GM23338 (cell line): ENCODE data around the gene EZR. TPM values are rescaled to one million over a fixed set of nuclear protein-coding genes. Genes with fewer than 3 reads are reported as not detected.

ENCODE experiments used
- ATAC-seq: fragments of 200-7000 bp; cut with Tn5 transposase; 3 replicates; pipeline ENCODE4 v1.9.1; 2020
- DNase-seq: peaks from one replicate; pipeline ENCODE4 v3.0.0-alpha.2; 2015; ENCODE audit warnings: low spot score
- H2AFZ ChIP-seq: fragments of 200-600 bp; sonication (generic); 2 replicates; pipeline ENCODE4 v1.8.0; 2016; ENCODE audit warnings: antibody characterized with exemption, mild to moderate bottlenecking, moderate library complexity
- H3F3A ChIP-seq: fragments of 200-600 bp; sonication (generic); replicated peaks from 2 replicates; pipeline ENCODE4 v1.8.0; 2017; ENCODE audit warnings: antibody characterized with exemption, mixed run types, low read depth
- H3K27ac ChIP-seq: fragments of 200-600 bp; sonication (generic); 2 replicates; pipeline ENCODE4 v1.6.1; 2016; ENCODE audit warnings: low read depth
- H3K27me3 ChIP-seq: fragments of 200-600 bp; sonication (generic); 2 replicates; pipeline ENCODE4 v1.8.0; 2016; ENCODE audit warnings: mild to moderate bottlenecking, mixed run types, moderate library complexity; ENCODE audit not compliant: insufficient read depth
- H3K36me3 ChIP-seq: fragments of 200-600 bp; sonication (generic); 2 replicates; pipeline ENCODE4 v1.8.0; 2016; ENCODE audit warnings: mild to moderate bottlenecking; ENCODE audit not compliant: insufficient read depth
- H3K4me1 ChIP-seq: fragments of 200-600 bp; sonication (generic); 2 replicates; pipeline ENCODE4 v1.8.0; 2016; ENCODE audit warnings: mild to moderate bottlenecking, moderate library complexity; ENCODE audit not compliant: insufficient read depth
- H3K4me2 ChIP-seq: fragments of 200-600 bp; sonication (generic); 2 replicates; pipeline ENCODE4 v1.7.1; 2017; ENCODE audit warnings: mixed run types
- H3K4me3 ChIP-seq: fragments of 200-600 bp; sonication (generic); 2 replicates; pipeline ENCODE4 v1.6.1; 2016; ENCODE audit warnings: mixed run types
- H3K79me2 ChIP-seq: fragments of 200-600 bp; sonication (generic); replicated peaks from 2 replicates; pipeline ENCODE4 v1.8.0; 2017; ENCODE audit warnings: mild to moderate bottlenecking; ENCODE audit not compliant: insufficient read depth
- H3K9me2 ChIP-seq: fragments of 200-600 bp; sonication (generic); 2 replicates; pipeline ENCODE4 v1.8.0; 2017; ENCODE audit not compliant: insufficient read depth
- H4K20me1 ChIP-seq: fragments of 200-600 bp; sonication (generic); replicated peaks from 2 replicates; pipeline ENCODE4 v1.8.0; 2017; ENCODE audit warnings: mild to moderate bottlenecking; ENCODE audit not compliant: insufficient read depth
- H3K27ac Mint-ChIP-seq: 2 replicates; pipeline ENCODE4 v1.8.0; 2020; ENCODE audit warnings: inconsistent platforms, mild to moderate bottlenecking, moderate library complexity, mixed read lengths
- H3K27me3 Mint-ChIP-seq: 3 replicates; pipeline ENCODE4 v1.8.0; 2022; ENCODE audit warnings: low read depth, mild to moderate bottlenecking, moderate library complexity, mixed read lengths, inconsistent platforms; ENCODE audit not compliant: insufficient read depth, poor library complexity
- H3K36me3 Mint-ChIP-seq: 3 replicates; pipeline ENCODE4 v1.8.0; 2021; ENCODE audit warnings: low read depth, mild to moderate bottlenecking, inconsistent platforms, moderate library complexity, mixed read lengths
- H3K4me1 Mint-ChIP-seq: 3 replicates; pipeline ENCODE4 v1.8.0; 2020; ENCODE audit warnings: mild to moderate bottlenecking, inconsistent platforms, mixed read lengths
- H3K4me3 Mint-ChIP-seq: 3 replicates; pipeline ENCODE4 v1.8.0; 2021; ENCODE audit warnings: moderate library complexity, mild to moderate bottlenecking, inconsistent platforms, mixed read lengths
- H3K9me3 Mint-ChIP-seq: 3 replicates; pipeline ENCODE4 v1.8.0; 2020; ENCODE audit warnings: moderate library complexity, mild to moderate bottlenecking, inconsistent platforms, mixed read lengths
- CREB1 ChIP-seq: fragments of 250-450 bp; sonication (Bioruptor Pico); IDR thresholded peaks from 2 replicates; pipeline ENCODE4 v1.5.0; 2020; ENCODE audit warnings: low read depth, mild to moderate bottlenecking, moderate library complexity
- JUNB ChIP-seq: IDR thresholded peaks from one replicate; pipeline ENCODE4 v1.6.1; 2016; ENCODE audit warnings: antibody characterized with exemption; ENCODE audit not compliant: unreplicated experiment
- POLR2AphosphoS5 ChIP-seq: IDR thresholded peaks from 2 replicates; pipeline ENCODE4 v1.6.1; 2016; ENCODE audit warnings: antibody characterized with exemption, low read depth
- STAT1 ChIP-seq: IDR thresholded peaks from one replicate; pipeline ENCODE4 v1.6.1; 2016; ENCODE audit warnings: antibody characterized with exemption; ENCODE audit not compliant: unreplicated experiment
- polyA plus RNA-seq: library from polyadenylated mRNA; unstranded; fragments of >200 nt; fragmentation: Nextera tagmentation; extraction: Ambion mirVana; gene quantifications from 2 replicates; pipeline ENCODE4 v1.2.1, GENCODE V29; 2016
- total RNA-seq: library from RNA; depleted of rRNA; stranded (reverse); fragments of >200 nt; shearing (Covaris generic); gene quantifications from 2 replicates; pipeline ENCODE4 v1.2.3, GENCODE V29; 2014
- TF ChIP-seq, protein P1 (sequence below): fragments of 250-450 bp; sonication (Bioruptor Pico); IDR thresholded peaks from 2 replicates; pipeline ENCODE4 v1.5.0; 2020; ENCODE audit warnings: mild to moderate bottlenecking, moderate library complexity
- TF ChIP-seq, protein P2 (sequence below): IDR thresholded peaks from 2 replicates; pipeline ENCODE4 v1.6.1; 2016; ENCODE audit warnings: antibody characterized with exemption

The EZR gene
- total and polyA plus RNA-seq, 2 experiments from 2014 or later, result 199 to 208 TPM

DNA sequence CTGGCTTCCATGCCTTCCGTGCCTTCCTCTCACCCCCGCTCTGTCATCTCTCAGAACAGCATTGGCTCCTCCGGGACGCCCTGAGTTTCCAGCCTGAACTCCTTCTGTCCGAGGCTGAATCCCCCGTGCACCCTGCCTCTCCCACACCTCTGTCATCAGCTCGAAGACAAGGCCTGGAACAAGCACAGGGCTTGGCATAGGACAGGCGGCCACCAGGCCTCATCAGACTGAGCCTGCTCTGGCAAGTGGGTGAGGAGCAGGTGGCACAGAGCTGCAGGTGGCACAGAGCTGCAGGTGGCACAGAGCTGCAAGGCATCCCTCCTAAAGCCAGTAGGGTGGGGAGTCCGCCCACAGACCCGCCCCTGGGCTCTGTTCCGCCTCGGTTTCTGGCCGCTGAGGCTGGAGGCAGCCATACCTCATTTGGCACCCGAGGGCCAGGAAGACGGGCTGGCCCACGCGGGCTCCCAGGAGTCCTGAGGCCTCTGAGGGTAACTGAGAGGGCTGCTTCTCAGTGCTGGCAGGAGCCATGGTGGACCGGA is 60.2 kb downstream of the EZR start (continued):
- TF ChIP-seq, protein P1, sequence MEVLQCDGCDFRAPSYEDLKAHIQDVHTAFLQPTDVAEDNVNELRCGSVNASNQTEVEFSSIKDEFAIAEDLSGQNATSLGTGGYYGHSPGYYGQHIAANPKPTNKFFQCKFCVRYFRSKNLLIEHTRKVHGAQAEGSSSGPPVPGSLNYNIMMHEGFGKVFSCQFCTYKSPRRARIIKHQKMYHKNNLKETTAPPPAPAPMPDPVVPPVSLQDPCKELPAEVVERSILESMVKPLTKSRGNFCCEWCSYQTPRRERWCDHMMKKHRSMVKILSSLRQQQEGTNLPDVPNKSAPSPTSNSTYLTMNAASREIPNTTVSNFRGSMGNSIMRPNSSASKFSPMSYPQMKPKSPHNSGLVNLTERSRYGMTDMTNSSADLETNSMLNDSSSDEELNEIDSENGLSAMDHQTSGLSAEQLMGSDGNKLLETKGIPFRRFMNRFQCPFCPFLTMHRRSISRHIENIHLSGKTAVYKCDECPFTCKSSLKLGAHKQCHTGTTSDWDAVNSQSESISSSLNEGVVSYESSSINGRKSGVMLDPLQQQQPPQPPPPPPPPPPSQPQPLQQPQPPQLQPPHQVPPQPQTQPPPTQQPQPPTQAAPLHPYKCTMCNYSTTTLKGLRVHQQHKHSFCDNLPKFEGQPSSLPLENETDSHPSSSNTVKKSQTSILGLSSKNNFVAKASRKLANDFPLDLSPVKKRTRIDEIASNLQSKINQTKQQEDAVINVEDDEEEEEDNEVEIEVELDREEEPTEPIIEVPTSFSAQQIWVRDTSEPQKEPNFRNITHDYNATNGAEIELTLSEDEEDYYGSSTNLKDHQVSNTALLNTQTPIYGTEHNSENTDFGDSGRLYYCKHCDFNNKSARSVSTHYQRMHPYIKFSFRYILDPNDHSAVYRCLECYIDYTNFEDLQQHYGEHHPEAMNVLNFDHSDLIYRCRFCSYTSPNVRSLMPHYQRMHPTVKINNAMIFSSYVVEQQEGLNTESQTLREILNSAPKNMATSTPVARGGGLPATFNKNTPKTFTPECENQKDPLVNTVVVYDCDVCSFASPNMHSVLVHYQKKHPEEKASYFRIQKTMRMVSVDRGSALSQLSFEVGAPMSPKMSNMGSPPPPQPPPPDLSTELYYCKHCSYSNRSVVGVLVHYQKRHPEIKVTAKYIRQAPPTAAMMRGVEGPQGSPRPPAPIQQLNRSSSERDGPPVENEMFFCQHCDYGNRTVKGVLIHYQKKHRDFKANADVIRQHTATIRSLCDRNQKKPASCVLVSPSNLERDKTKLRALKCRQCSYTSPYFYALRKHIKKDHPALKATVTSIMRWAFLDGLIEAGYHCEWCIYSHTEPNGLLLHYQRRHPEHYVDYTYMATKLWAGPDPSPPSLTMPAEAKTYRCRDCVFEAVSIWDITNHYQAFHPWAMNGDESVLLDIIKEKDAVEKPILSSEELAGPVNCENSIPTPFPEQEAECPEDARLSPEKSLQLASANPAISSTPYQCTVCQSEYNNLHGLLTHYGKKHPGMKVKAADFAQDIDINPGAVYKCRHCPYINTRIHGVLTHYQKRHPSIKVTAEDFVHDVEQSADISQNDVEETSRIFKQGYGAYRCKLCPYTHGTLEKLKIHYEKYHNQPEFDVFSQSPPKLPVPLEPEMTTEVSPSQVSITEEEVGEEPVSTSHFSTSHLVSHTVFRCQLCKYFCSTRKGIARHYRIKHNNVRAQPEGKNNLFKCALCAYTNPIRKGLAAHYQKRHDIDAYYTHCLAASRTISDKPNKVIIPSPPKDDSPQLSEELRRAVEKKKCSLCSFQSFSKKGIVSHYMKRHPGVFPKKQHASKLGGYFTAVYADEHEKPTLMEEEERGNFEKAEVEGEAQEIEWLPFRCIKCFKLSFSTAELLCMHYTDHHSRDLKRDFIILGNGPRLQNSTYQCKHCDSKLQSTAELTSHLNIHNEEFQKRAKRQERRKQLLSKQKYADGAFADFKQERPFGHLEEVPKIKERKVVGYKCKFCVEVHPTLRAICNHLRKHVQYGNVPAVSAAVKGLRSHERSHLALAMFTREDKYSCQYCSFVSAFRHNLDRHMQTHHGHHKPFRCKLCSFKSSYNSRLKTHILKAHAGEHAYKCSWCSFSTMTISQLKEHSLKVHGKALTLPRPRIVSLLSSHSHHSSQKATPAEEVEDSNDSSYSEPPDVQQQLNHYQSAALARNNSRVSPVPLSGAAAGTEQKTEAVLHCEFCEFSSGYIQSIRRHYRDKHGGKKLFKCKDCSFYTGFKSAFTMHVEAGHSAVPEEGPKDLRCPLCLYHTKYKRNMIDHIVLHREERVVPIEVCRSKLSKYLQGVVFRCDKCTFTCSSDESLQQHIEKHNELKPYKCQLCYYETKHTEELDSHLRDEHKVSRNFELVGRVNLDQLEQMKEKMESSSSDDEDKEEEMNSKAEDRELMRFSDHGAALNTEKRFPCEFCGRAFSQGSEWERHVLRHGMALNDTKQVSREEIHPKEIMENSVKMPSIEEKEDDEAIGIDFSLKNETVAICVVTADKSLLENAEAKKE (CRISPR knock-in tag), result no peak
- TF ChIP-seq STAT1 (no peak), POLR2AphosphoS5 (no peak), JUNB (no peak), CREB1 (CRISPR knock-in tag) (no peak)

DNA sequence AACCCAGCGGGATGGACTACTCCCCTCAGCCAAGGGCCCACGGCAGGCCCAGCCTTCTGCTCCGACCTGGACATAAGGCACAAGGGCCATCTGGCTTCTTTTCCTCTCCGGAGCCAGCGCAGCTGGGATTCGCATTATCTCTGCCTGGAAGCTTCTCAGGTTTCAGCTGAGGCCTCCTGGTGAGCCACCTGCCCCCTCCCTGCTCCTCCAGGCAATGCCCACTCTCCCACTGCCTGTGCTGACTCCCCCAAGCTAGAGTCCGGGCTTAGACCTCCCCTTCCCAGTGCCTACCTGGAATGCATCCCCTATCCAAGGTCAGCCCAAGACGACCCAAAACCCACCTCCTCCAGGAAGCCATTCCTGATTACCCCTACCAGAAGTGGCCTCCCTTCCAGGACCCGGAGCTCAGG is 60.7 kb downstream of the EZR start:
- Histone ChIP-seq H4K20me1 (no peaks in the 10 kb centered on the region), H3K36me3 (no peaks in the 10 kb centered on the region), H3K4me1 (peaks cover 15% of the 10 kb centered on the region), H3K9me2 (no peaks in the 10 kb centered on the region), H3K4me2 (no peak overlapping the region; the same call in 1 of the 2 replicates), H3K27ac (no peak overlapping the region), H3K79me2 (no peaks in the 10 kb centered on the region), H2AFZ (peak overlapping the region; percentile 86; the same call in 1 of the 2 replicates), H3K27me3 (no peaks in the 10 kb centered on the region), H3K4me3 (no peak overlapping the region), H3F3A (peaks cover 8% of the 10 kb centered on the region; the same call in 1 of the 2 replicates)
- H3K27me3 Mint-ChIP-seq, result peaks cover 27% of the 10 kb centered on the region
- TF ChIP-seq CREB1 (CRISPR knock-in tag), result no peak
- TF ChIP-seq, protein P2, sequence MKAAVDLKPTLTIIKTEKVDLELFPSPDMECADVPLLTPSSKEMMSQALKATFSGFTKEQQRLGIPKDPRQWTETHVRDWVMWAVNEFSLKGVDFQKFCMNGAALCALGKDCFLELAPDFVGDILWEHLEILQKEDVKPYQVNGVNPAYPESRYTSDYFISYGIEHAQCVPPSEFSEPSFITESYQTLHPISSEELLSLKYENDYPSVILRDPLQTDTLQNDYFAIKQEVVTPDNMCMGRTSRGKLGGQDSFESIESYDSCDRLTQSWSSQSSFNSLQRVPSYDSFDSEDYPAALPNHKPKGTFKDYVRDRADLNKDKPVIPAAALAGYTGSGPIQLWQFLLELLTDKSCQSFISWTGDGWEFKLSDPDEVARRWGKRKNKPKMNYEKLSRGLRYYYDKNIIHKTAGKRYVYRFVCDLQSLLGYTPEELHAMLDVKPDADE, result no peak
- no peak overlapping the region for H3K4me3 Mint-ChIP-seq
- peaks cover 2% of the 10 kb centered on the region; the same call in 2 of the 3 replicates for H3K9me3 Mint-ChIP-seq
- peak; percentile 59 for ATAC-seq
- peak; percentile 72 for DNase-seq
- H3K4me1 Mint-ChIP-seq, result peaks cover 27% of the 10 kb centered on the region
- no peaks in the 10 kb centered on the region for H3K36me3 Mint-ChIP-seq
- peak overlapping the region; percentile 43; the same call in 1 of the 2 replicates for H3K27ac Mint-ChIP-seq
